Mucosa of gallbladder (tissue), 1 donor: Measurements from ENCODE around the gene WDR31. TPM values are rescaled to one million over a fixed set of nuclear protein-coding genes. Genes with fewer than 3 reads are reported as not detected.
"Not testable (repeated sequence)": the region's sequence is repeated elsewhere in the genome, so short reads cannot be mapped to it uniquely, and the experiment has no call there.

ENCODE experiments used
- DNase-seq: peaks from one replicate; pipeline ENCODE4 v3.0.0-alpha.2; 2020; ENCODE audit warnings: low spot score
- total RNA-seq: library from RNA; stranded (reverse); gene quantifications from one replicate; pipeline ENCODE4 v1.2.1, GENCODE V29; 2021
- donor health status: DM: no; HTN: no; CAD: no.

The WDR31 gene
- total RNA-seq, 1 donor from 2014 or later: 8.1 TPM

DNA sequence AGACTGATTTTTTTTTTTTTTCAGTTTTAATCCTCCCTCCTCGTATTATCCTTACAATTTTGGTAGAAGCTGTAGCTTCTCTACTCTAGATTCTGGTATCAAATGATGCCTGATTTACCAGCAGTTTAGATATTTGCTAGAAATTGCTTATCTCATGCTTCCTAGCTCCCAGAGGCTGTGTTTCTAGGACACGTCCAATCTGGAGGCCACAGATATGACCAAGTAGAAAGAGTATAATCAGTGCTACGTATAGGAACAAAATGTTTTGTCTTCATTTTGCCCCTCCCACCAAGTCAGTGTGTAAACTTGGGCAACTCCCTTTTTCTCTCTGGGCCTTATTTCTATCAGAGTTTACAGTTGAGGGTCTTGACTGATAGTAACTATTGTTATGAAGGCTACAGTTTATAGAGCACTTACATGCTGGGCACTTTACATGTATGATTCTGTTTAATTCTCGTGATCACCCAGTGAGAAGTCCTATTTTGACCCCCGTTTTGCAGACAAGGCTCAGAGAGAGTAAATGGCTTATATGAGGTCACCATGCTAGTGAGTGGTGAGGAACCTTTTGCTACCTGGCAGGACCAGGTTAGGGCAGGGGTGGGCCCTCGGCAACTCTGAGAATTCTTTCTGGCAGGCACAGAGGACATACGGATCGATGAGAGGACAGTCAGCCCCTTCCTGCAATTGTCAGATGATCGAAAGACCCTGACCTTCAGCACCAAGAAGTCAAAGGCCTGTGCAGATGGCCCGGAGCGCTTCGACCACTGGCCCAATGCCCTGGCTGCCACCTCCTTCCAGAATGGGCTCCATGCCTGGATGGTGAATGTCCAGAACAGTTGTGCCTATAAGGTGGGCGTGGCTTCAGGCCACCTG lies 29.1 kb upstream of the WDR31 start:
- DNase-seq: peak; percentile 45

DNA sequence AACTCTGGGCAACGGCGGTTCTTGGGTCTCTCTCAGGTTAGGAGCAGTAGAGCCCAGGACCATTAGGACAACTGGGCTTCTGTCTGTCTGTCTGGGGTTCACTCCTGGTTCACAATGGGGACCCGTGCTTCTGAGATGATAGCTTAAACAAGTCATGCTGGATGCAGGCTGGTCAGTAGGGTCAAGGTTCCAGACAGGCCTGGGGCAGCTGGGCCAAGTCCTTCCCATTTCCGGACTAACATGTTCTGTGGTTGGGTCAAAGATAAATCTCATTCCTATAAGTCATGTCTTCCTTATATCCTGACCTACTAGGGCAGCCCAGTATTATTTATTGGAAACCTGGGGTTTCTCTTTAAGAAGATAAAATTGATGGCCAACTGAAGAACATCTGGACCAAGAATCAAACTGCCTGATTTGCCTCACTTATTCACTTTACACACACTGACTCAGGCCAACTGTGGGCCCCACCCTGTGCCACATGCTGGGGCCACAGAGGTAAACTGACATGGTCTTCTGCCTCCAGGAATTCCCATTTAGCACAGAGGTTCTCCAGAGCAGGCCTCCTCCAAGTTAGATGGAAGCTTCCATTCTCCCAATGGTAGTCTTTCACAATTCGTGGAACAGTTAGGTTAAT lies 28.4 kb upstream of the WDR31 start:
- DNase-seq: no peak

DNA sequence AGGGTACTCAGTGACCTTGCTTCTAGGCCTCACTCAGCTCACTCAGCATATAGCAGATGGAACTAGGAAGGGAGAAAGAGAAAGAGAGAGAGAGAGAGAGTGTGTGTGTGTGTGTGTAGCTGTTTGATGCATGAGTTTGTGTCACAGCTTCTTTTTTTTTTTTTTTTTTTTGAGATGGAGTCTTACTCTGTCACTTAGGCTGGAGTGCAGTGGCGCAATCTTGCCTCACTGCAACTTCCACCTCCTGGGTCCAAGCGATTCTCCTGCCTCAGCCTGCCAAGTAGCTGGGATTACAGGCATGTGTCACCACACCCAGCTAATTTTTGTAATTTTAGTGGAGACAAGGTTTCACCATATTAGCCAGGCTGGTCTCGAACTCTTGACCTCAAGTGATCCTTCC lies 25.6 kb upstream of the WDR31 start:
- not testable (repeated sequence) for DNase-seq

DNA sequence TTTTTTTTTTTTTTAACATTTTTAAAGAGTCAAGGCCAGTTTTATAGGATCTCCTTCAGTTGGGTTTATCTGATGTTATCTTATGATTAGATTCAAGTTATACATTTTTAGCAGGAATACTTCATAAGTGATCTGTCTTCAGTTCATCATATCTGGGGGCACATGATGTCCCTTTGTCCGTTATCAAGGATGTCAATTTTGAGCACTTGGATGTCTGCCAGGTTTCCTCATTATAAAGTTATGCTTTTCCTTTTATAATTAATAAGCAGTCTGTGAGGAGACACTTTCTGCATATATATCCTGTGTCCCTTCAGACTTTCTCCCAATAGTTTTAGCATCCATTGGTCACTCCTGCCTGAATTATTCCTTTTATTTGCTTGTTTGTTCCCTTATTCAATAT lies 24.9 kb upstream of the WDR31 start:
- DNase-seq: no peak

DNA sequence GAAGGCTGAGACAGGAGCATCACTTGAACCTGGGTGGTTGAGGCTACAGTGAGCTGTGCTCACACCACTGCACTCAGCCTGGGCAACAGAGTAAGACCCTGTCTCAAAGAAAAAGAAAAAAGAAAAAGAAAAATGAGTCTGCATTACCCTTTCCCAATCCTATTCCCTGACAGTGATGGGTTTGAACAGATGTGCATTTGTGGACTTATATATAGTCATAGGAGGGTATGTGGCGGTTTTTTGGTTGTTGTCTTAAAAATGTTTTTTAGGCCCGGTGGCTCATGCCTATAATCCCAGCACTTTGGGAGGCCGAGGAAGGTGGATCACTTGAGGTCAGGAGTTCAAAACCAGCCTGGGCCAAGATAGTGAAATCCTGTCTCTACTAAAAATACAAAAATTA lies 23.3 kb upstream of the WDR31 start:
- DNase-seq: no peak

DNA sequence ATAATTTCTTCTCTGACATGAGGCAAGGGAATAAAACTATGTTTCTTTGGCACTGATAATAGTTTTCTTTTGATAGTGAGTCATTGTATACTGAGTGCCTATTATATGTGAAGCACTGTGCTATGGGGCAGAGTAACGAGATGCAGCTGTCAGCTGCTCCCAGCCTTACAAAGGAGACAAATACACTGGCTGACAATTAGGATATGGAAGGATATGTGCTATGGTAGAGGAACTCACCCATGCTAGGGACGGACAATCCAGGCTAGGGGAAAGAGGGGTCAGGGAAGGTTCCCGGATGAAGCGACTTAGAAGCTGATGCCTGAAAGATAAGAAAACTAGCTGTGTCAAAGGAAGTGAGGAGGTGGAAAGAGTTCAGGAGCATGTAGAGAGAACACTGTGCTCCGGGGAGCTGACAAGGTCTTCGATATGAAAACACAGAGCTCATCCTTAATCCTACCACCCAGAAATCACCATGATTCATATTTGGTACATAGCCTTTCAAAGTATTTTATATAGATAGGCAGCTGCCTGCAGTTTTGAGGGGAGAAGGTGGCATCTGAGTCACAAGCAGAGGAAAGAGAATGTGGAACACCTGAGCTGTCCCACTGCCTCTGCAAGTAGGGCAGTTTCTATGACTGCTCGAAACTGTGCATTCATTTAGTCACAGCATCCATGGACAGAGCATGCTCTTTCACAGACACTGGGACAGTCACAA lies 21.4 kb upstream of the WDR31 start:
- DNase-seq: no peak

DNA sequence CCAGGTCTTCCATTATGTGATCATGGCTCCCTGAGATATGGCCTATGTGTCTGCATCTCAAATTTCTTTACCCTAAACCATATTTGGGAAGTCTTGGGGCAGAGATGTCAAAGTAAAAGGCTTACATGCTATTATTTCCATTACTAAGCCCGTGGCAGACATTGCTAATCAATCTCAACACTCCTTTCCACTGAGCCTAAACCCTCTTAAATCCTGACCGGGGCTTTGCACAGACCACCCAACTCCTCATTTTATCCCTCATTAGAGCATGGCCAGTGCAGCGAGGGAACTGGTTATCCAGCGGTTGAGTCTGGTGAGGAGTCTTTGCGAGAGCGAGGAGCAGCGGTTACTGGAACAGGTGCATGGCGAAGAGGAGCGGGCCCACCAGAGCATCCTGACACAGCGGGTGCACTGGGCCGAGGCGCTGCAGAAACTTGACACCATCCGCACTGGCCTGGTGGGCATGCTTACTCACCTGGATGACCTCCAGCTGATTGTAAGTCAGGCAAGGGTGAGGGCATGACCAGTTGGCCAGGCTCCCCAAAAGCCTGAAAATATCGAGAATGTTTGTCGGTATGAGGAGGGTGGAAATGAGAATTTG lies 20.3 kb upstream of the WDR31 start:
- no peak for DNase-seq

DNA sequence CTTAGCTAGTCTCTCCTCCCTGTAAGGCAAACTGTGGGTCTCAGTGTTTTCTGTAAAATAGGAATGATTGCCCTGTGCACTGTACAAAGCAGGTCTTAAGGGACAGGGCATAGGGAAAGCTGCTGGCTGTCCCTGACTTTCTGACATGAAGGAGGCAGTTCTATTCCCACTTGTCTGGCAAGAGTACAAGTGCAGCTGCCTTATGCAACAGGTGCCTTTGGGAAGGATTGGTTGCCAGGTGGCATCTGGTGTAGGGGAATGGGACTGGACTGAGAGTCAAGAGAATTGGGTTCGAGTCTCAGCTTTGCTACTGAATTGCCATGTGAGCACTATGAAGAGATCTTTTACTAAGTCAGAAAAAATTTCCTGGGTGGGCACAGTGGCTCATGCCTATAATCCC lies 19.3 kb upstream of the WDR31 start:
- DNase-seq: no peak

DNA sequence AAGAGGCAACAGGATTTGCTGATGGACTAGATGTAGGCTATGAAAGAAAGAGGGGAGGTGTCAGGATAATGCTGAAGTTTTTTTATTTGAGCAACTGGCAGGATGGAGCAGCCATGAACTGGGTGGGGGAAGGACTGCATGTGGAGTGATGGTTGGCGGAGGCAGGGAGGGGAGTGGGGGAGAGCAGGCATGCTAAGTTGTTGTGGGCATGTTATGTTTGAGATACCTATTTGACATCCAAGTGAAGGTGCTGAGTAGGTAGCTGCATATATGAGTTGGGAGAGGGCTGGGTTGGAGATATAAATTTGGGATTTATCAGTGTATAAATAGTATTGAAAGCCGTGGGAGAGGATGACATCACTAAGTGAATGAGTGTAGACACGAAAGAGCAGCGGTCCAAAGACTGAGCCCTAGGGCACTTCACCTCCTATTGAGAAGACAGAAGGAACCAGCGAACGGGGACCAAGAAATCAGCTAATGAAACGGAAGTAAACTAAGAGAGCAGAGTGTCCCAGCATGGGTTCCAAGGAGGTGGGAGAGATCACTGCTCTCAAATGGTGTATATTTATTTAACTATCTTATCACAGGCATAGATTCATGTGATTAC lies 16.7 kb upstream of the WDR31 start:
- DNase-seq: no peak

DNA sequence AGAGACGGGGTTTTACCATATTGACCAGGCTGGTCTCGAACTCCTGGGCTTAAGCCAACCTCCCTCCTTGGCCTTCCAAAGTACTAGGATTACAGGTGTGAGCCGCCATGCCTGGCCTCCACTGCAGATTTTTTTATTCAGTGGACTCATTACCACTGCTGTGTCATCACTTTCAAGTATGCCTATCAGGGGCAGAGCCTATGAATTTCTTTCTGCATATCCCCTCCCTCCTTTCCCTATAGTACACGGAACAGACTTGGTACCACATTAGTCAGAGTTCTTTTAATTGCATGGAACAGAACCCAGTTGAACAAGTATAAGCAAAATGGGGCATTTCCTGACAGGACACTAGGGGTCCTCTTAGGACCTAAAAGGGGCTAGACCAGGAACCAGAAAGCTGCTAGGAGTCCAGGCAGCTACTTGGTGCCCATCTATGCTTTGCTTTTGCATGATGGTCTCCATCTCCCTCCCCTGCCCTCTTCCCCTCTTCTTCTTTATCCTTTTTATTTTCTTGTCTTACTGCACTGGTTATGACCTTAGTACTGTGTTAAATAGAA lies 15.0 kb upstream of the WDR31 start:
- no peak for DNase-seq

DNA sequence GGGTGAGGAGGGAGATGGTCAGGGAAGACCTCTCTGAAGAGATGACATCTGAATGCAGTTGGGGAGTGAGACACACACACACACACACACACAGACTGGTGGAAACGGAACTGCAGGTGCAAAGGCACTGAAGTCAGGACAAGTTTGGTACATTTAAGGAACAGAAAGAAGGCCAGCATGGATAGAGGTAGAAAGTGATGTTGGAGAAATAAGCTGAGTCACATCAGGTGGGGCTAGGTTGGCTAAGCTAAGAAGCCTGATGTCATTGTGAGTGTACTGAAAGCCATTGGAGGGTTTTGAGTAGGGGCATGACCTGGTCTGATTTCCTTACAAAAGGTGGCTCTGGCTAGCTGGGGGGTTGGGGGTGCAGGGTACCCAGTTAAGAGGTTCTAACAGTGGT lies 12.3 kb upstream of the WDR31 start:
- DNase-seq: no peak

DNA sequence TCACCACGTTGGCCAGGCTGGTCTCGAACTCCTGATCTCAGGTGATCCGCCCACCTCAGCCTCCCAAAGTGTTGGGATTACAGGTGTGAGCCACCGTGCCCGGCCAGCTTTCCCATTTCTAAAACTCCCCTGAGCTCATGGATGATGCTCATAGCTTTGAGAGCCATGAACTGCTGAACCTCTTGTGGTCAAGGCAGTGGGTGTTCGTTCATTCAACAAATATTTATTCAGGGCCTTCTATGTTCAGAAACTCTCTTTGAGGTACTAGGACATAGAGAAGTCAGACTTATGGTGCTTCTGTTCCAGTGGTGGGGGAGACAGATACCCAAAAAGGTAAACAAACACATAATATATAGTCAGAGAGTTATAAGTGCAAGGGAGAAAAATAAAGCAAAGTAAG lies 11.9 kb upstream of the WDR31 start:
- DNase-seq: no peak

DNA sequence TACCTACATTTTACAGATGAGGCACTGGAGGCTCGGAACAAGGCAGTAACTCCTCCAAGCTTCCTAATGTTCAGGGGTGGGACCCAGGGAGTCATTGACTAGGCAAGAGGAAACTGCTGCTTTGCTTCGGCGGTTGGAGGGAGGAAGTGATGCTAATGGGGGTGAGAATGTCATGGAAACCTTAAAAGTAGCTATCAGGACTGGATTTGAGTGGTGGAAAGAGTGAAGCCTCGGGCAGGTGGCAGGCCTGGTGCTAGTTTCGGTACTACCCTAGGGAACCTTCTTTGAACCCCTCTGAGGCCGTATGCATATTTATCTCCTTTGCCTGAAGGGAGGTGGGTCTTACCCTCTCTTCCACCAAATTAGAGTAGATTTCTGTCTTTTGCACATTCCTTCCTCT lies 10.9 kb upstream of the WDR31 start:
- DNase-seq: no peak

DNA sequence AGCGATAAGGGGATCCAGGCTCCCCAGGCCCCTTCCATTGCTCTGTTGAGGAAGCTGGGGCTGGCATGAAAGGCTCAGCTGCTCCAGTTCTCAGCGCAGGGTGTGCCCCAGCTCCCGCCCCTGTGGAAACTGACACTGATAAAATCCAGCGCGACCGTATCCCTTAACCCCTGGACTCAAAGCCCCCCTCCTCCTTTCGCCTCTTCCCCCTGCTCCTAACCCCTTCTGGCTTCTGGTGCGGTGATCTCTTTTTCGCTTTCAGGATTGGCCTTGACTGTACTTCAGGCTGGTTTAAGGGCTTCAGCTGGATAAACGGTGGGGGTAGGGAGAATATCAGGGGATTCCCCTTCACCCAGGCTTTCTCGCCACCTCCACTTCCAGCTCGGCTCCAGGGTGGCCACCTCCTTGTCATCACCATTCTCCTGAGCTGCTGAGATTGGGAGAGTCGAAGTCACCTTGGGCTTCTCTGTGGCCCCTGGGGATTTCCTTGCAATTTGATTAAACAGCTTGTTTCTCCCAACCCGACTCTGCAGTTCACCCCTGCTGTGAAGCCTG lies 10.1 kb upstream of the WDR31 start:
- DNase-seq: no peak

DNA sequence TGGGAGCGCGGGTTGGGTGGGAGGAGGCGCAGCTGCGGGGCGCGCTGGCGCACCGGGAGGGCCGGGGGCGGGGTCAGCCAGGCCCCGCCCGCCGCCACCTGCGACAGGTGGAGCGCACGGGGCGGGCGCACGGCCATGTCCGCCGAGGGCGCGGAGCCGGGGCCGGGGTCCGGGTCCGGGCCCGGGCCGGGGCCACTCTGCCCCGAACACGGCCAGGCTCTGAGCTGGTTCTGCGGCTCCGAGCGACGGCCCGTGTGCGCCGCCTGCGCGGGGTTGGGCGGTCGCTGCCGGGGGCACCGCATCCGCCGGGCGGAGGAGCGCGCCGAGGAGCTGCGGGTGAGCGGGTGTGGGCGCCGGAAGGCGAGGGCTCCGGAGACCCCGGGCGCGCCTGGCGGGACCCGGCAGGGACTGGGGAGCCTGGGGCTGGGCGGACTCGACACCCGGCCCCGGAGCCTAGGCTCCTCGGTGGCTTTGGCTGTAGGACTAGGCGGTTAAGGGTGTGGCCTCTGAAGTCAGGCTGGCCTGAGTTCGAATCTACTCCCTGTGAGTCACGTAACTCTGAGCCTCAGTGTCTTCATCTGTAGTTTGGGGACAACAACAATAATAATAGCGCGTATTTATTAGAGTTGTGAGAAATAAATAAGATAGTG lies 9.5 kb upstream of the WDR31 start, which contains the start of gene BSPRY:
Gene BSPRY (plus strand): TSS at position 97 of the 650 bp plus-strand sequence. CDS start 39 bp downstream, at position 136.
- DNase-seq: no peak

DNA sequence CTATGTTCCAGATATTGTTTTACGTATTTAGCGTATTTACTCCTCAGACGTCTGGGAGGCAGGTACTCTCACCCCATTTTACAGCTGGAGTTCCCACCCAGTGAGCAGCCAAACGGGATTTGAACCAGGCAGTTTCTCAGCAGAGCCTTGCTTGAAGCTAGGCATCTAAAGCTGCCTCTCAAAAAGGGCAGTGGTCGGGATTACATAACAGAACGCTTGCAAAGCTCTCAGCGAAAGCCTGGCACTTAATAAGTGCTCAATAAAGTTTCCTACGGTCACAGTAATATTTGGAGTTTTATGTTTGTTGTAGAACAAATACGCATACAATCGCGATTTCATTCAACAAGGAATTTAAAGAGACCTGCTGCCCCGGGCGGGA lies 9.0 kb upstream of the WDR31 start:
- no peak for DNase-seq

DNA sequence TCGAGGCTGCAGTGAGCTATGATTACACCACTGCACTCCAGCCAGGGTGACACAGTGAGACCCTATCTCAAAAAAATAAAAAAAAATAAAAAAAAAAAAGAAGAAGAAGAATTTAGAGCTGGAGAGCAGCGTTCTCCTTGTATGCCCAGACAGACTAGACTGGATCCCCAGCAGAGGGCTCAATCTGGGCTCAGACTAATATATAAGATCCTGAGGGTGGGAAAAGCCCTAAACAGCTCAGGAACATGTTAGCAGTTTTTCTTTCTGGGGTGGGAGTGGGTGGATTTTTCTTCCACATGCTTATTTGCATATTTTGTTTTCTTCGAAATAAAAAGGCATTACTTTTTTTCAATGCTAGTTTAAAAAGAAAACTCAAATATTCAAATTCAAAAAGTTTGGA lies 8.4 kb upstream of the WDR31 start:
- no peak for DNase-seq

DNA sequence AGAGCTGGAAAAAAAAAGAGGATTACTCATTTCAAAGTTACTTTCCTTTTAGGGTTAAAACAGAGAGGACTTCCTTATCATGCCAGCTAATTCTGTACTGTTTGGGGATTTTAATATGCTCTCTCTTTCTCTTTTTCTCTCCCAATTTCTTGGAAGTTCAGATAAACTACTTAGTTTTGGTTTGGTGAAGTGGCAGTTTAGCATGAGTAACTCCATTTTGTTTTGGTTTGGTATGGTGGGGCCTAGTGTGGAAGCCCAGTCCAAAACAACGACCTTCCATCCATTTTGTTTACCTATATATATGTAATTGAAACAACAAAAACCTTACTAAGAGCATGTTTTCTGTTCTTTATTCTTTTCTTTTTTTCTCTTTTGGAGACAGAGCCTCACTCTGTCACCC lies 5.6 kb upstream of the WDR31 start:
- DNase-seq: no peak

DNA sequence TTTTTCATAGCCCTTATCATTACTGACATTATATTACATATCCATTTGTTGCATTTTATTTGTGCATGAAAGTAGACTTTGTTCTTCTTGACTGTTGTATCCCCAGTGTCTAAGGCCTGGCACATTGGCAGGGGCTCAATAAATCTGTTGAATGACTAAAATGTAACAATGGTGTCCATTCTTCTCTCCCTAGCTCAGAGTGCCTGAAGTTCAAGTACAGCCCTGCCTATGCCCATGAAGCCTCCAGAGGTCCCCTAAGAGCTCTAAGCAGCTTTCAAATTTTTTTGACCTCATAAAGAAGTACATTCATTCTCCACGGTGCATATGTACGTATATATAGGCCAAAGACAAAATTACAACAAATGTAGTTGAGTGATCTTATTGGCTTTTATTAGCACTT lies 5.1 kb upstream of the WDR31 start:
- DNase-seq: no peak

DNA sequence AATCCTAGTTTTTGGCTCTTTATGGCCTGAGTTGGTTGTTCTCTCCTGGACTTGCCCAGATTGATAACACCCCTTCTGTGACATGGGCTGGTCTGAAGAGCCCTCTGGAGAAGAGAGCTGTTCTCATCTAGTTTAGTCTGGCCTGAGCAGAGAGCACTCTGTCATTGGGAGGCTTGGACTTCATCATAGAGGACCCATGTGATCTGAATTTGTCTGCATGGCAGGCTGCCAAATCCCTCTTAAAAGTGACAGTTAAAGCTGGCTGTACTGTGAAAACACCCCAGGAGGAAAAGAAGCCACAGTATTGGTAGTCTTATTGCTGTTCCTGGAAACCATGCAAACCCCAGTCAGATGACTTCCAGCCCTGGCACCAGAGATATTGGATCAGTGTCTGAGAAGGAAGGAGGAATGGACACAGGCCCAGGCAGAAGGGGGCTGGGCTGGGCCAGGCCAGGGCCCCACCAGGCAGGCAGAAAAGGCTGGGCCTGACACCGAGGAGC lies 3.7 kb upstream of the WDR31 start:
- peak; percentile 84 for DNase-seq
